Amygdala (tissue), 56 donors: ENCODE measurements around the gene RALGAPB.
A peak's percentile ranks its signal among the peaks of the same experiment; 100 is the strongest.
"Not testable (repeated sequence)": the region's sequence is repeated elsewhere in the genome, so short reads cannot be mapped to it uniquely, and the experiment has no call there.

Experiments used
- DNase-seq, 56 donors: peaks; one replicate each; lab custom pipeline; 2025; lab: John Stamatoyannopoulos, UW

Gene RALGAPB

GRCh38 chr20:38446441-38447209, 26.0 kb upstream of the RALGAPB start:
- DNase-seq = peak in 55 of 56 donors; percentile 12 to 93 (median 74)

DNA sequence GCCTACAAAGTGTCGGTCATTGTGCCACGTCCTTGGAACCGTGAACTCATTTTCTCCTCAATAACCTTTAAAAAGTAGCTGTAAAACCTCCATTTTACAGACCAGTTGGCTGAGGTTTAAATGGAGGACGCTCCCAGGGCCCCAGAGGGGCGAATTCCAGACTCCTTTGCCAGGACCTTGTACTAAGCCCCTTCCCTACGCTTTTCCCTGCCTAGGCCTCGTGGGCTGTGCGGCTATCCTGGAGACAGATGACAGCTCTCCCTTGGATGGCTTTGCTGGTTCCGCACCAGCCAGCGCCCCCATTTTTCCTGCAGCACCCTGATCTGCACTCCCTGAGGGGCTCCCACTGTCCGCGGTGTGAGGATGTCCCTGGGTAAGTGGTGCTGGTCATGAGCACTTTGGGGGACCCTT, 25.4 kb upstream of the RALGAPB start:
- no peak for DNase-seq

GRCh38 chr20:38447931-38448675, 24.5 kb upstream of the RALGAPB start:
- no peak for DNase-seq

GRCh38 chr20:38449046-38449445, 23.6 kb upstream of the RALGAPB start:
- DNase-seq = no peak

- no peak for DNase-seq
Observed at GRCh38 chr20:38450412-38450975, 22.1 kb upstream of the RALGAPB start.

DNA sequence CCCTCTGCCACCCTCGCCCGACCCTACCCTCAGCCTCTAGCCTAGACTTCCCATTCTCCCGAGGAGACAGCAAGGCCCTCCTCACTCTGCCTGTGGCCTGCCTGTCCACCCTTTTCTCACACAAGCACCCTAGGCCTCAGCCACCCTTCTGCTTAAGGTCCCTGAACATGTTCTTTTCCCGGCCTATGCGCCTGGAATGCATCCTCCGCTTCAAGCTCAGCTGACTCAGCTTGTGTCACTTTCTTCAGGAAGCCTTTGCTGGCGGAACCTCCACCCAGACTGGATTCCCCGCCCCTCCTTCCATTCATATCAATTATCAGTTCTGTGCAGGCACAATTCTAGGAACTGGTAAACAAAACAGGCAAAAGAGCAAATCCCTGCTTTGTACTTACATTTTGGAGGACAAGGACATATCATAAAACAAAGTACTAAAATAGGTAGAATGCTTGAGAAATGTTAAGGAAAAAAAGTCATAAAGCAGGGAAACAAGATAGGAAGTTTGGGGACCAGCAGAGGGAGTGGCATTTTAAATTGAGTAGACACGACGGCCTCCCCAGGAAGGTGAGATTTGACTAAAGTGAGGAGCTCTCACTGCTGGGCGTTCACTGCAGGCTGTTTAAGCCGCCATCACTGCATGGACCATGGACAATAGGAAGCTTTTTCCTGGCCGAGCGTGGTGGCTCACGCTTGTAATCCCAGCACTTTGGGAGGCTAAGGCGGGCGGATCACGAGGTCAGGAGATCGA, 19.6 kb upstream of the RALGAPB start:
- no peak for DNase-seq

DNA sequence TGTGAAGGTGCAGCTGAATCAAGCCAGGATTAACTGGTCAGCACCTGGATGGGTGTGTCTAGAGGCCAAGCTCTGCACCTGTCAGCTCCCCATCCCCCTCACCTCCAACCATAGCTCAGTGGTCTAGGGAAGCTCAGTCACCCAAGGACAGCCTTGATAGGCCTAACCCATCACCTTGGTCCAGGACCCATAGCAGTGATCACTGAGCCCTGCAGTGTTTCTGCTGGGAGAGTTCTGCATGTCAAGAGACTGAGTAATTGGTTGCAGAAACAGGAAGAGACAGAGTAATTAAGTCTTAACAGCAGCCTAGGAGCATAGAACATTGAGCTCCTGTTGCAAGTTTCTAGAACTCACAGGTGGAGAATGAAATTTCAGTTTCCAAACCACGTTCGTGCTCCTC, 18.7 kb upstream of the RALGAPB start:
- DNase-seq = no peak

DNA sequence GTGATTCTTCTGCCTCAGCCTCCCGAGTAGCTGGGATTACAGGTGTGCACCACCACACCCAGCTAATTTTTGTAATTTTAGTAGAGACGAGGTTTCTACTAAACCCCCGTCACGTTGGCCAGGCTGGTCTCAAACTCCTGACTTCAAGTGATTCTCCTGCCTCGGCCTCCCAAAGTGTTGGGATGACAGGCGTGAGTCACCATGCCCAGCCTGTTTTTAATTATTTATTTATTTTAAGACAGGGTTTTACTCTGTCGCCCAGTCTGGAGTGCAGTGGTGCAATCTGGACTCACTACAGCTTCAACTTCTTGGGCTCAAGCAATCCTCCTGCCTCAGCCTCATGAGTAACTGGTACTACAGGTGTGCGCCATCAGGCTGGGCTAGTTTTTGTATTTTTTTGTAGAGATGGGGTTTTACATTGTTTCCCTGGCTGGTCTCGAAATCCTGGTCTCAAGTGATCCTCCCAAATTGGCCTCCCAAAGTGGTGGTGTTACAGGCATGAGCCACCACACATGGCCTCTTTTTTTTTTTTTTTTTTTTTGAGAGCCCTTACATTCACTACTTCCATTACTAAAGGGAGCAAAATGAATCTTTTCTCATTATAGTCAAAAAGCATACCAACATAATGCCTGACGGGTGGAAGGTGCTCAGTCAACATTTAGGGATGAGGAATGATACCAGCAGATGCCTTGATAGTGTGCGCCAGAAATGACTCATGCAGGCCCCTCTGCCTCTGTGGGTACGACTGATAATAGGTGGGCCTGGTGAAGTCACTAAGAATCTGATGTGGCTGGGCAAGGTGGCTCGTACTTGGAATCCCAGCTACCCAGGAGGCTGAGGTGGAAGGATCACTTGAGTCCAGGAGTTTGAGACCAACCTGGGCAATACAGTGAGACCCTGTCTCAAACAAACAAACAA, 17.8 kb upstream of the RALGAPB start:
- DNase-seq = no peak

- no peak for DNase-seq
Observed at GRCh38 chr20:38458314-38458713, 14.3 kb upstream of the RALGAPB start.

DNA sequence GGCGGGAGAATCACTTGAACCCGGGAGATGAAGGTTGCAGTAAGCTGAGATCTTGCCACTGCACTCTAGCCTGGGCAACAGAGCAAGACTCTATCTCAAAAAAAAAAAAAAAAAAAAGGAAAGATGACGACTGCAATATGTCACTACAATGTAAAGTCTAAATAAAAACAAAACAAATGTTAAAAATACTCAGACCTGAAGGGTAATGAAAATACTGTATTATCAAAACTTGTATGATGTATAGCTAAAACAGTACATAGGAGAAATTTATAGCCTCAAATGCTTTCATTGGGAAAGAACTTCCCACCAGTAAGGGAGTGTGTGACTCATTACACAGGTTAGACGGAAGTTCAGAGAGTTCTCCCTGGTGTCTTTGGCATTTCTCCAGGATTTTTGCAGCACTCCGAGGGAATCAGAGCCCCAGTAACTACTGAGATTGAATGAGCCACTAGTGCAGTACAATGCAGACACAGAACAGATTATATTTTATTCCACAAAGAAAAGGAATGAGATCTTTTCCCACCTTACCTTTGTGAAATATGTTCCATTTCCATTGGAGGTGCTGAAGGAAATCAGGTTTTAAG, 12.5 kb upstream of the RALGAPB start:
- peak in 1 of 56 donors; percentile 10 for DNase-seq

DNA sequence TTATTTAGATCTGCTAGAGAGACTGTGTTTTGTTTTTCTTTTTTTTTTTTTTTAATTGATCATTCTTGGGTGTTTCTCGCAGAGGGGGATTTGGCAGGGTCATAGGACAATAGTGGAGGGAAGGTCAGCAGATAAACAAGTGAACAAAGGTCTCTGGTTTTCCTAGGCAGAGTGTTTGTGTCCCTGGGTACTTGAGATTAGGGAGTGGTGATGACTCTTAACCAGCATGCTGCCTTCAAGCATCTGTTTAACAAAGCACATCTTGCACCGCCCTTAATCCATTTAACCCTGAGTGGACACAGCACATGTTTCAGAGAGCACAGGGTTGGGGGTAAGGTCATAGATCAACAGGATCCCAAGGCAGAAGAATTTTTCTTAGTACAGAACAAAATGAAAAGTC, 12.0 kb upstream of the RALGAPB start:
- not testable (repeated sequence) for DNase-seq

GRCh38 chr20:38461167-38461566, 11.5 kb upstream of the RALGAPB start:
- DNase-seq = not testable (repeated sequence)

- DNase-seq = not testable (repeated sequence)
Observed at GRCh38 chr20:38461569-38461968, 11.1 kb upstream of the RALGAPB start.

GRCh38 chr20:38466171-38466570, 6.5 kb upstream of the RALGAPB start:
- DNase-seq = no peak

- no peak for DNase-seq
Observed at GRCh38 chr20:38466983-38467382, 5.7 kb upstream of the RALGAPB start.

DNA sequence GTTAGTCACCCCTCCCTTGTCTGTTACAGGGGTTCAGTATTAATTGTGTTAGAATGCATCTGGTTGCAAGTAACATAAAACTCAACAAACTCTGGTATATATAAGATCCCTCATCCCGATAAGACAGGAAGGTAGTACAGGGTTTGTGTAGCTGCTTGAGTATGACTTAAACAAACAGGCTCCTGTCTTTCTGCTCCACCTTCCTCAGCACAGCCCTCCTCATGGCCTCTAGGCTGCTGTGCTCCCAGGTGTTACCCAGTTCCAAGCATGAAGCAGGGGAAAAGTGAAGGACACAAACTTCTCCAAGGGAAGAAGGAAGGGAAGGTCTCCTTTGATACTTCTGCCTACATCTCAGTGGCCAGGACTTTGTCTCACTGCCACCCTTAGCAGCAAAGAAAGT, 1.4 kb upstream of the RALGAPB start:
- no peak for DNase-seq

DNA sequence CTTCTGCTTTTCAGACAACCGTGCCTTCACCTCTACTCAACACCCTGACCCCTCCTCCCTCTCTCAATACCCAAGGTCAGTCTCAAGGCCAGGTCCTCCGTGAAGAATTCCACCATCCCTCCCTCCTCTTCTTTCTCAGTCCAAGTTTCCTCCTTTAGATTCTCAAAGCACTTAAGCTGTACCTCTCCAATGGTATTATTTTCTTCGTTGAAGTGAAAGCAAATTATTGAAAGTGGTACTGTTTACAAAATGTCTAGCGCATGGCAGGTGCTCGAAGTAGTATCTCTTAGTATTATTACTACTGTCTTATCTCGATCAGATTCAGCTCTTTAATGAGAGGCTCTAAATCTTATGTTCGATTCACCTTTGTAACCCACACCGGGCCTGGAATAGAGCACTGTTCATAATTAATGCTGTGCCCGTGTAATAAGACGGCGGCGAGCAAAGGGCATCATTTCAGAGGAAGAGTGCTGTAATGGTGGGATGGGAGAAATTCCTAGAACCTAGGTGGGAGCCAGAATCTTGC, 593 bp upstream of the RALGAPB start:
- DNase-seq = no peak

DNA sequence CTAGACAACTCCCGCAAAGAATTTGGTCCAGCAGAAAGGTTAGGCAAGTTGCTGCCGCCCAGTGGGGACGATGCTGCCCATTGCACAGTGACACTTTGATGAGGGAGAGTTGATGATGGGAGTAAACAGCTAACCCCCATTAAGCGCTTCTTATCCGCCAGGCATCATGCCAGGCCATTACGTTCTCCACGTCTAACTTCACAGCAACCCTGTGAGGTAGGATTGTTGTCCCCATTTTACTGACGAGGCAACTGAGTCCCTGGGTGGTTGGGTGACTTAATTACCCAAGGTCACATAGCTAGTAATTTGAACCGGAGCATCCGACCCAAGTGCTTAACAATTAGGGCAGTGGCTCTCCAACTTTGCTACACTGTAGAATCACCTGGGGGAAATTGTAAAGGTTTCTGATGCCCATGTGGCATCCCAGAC, 738 bp downstream of the RALGAPB start:
- DNase-seq = peak in 5 of 56 donors; percentile 20 to 45 (median 27)

DNA sequence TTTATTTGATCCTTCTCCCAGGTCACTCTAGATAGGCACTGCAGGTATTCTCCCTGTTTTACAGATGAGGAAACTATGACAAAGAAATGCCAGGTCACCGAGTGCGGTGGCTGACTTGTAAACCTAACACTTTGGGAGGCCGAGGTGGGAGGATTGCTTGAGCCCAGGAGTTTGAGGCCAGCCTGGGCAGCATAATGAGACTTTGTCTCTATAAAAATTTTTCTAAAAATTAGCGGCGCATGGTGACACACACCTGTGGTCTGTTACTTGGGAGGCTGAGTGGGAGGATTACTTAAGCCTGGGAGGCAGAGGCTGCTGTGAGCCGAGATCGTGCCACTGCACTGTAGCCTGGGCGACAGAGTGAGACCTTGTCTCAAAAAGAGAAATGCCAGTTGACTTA, 5.1 kb downstream of the RALGAPB start:
- no peak for DNase-seq
